Thyroid gland (tissue), 4 donors: ENCODE measurements around the gene CCR7.
"Not testable (repeated sequence)": the region's sequence is repeated elsewhere in the genome, so short reads cannot be mapped to it uniquely, and the experiment has no call there.

Experiments
- POLR2A ChIP-seq, 2 donors: fragments of 450-650 bp; IDR thresholded peaks; one replicate each; pipeline ENCODE4 v1.6.1; 2017; ENCODE audit warnings: antibody characterized with exemption in 2 of 2, mild to moderate bottlenecking in 2 of 2, moderate library complexity in 1 of 2
- TF ChIP-seq, protein P1 (sequence below), 6 experiments: fragments of 200-600 bp in 3 of 6; fragments of 450-650 bp in 3 of 6; sonication (generic) in 3 of 6; IDR thresholded peaks; one replicate each; pipeline ENCODE4 v1.5.1; 2016 to 2019; ENCODE audit warnings: antibody characterized with exemption in 6 of 6, mild to moderate bottlenecking in 2 of 6, inconsistent platforms in 1 of 6, moderate library complexity in 1 of 6

DNA sequence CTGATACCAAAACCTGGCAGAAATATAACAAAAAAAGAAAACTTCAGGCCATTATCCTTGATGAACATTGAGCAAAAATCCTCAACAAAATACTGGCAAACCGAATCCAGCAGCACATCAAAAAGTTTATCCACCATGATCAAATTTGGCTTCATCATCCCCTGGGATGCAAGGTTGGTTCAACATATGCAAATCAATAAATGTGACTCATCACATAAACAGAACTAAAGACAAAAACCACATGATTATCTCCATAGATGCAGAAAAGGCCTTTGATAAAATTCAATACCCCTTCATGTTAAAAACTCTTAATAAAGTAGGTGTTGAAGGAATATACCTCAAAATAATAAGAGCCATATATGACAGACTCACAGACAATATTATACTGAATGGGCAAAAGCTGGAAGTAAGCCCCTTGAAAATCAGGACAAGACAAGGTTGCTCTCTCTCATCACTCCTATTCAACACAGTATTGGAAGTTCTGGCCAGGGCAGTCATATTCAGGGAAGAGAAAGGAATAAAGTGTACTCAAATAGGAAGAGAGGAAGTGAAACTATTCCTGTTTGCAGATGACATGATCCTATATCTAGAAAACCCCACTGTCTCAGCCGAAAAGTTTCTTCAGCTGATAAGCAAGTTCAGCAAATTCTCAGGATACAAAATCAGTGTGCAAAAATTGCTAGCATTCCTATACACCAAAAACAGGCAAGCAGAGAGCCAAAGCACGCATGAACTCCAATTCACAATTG is 7.1 kb upstream of the CCR7 start:
- TF ChIP-seq, protein P1, sequence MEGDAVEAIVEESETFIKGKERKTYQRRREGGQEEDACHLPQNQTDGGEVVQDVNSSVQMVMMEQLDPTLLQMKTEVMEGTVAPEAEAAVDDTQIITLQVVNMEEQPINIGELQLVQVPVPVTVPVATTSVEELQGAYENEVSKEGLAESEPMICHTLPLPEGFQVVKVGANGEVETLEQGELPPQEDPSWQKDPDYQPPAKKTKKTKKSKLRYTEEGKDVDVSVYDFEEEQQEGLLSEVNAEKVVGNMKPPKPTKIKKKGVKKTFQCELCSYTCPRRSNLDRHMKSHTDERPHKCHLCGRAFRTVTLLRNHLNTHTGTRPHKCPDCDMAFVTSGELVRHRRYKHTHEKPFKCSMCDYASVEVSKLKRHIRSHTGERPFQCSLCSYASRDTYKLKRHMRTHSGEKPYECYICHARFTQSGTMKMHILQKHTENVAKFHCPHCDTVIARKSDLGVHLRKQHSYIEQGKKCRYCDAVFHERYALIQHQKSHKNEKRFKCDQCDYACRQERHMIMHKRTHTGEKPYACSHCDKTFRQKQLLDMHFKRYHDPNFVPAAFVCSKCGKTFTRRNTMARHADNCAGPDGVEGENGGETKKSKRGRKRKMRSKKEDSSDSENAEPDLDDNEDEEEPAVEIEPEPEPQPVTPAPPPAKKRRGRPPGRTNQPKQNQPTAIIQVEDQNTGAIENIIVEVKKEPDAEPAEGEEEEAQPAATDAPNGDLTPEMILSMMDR (IDR thresholded peaks at IDR 0.05), result not testable (repeated sequence)
- TF ChIP-seq POLR2A (IDR thresholded peaks at IDR 0.05), result not testable (repeated sequence)
